NCI-H345 treated with DMSO at 0.1 percent for 48 hours (cell line): ENCODE measurements around the gene ALDH8A1.
"Not testable (repeated sequence)": the region's sequence is repeated elsewhere in the genome, so short reads cannot be mapped to it uniquely, and the experiment has no call there.

Source experiments
- DNase-seq: peaks from one replicate; lab custom pipeline; 2025; ENCODE audit not compliant: unreplicated experiment; lab: John Stamatoyannopoulos, UW

Gene ALDH8A1

DNA sequence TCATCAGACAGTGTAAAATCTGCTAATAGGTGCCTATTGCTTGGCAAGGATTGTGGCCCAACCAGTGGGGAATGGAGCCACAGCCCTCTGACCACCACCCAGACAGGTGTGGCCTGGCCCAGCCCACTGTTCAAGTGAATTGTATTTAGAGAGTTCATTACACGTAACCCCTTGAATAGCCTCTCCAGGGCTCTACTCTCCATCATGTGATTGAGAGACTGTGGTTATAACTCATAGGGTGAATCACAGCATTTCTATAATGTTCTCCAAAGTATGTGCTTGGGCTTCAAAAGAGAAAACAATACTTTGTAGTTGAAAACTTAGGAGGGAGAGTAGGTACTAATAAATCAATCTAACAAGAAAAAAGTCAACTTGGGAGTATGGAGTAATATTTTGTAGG lies 38.4 kb downstream of the ALDH8A1 start:
- DNase-seq: no peak

- DNase-seq: no peak
These were observed 39.3 kb downstream of the ALDH8A1 start for GRCh38 chr6:134910593-134910935.

- DNase-seq: no peak
These were observed 40.0 kb downstream of the ALDH8A1 start for GRCh38 chr6:134909701-134910592.

DNA sequence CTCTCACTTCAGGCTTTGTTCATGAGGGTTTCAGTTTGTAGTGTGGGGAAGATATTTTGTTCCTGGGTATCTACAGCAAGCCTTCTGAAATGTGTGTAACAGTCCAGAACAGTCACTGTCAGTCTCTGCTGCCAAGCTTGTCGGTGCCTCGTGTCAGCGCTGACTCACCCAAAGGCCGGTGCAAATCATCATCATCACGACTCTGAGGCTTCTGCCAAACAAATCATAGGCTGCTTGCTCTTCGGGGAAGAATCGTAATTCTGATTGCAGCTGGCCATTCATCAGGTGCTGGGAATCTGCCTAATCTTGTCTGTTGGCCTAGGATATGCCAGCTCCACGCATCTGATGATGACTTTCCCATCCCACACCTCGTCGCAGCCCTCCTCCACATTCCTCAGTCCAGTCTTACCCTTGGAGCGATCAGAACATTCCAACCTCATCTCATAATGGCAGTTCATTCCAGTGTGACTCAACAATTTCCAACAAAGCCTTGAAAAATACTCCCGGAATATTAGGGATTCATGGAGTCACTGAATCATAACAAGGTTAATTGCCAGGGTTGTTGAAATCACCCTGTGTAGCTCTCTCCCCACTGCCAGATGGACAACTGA lies 40.9 kb downstream of the ALDH8A1 start:
- DNase-seq: no peak

- not testable (repeated sequence) for DNase-seq
These were observed 45.2 kb downstream of the ALDH8A1 start for GRCh38 chr6:134904731-134905130.

GRCh38 chr6:134903448-134903847 lies 46.5 kb downstream of the ALDH8A1 start:
- no peak for DNase-seq

DNA sequence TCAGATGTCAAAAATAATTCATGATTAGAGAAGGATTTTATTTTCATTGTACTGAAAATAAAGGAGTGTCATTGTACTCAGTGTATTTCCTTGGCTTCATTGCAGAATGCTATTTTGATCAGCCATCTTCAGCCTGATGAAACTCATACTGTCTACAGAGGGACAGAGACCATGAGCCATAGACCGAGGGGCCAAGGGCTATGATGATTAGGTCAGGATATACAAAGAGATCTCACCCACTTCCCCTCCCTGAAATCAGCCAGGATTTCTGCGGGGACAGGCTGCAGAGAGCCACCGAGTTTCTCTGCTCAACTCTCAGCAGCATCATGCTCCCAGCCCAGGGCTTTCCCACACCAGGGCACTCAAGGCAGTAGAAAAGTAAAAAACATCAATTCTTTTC lies 47.0 kb downstream of the ALDH8A1 start:
- DNase-seq: no peak

DNA sequence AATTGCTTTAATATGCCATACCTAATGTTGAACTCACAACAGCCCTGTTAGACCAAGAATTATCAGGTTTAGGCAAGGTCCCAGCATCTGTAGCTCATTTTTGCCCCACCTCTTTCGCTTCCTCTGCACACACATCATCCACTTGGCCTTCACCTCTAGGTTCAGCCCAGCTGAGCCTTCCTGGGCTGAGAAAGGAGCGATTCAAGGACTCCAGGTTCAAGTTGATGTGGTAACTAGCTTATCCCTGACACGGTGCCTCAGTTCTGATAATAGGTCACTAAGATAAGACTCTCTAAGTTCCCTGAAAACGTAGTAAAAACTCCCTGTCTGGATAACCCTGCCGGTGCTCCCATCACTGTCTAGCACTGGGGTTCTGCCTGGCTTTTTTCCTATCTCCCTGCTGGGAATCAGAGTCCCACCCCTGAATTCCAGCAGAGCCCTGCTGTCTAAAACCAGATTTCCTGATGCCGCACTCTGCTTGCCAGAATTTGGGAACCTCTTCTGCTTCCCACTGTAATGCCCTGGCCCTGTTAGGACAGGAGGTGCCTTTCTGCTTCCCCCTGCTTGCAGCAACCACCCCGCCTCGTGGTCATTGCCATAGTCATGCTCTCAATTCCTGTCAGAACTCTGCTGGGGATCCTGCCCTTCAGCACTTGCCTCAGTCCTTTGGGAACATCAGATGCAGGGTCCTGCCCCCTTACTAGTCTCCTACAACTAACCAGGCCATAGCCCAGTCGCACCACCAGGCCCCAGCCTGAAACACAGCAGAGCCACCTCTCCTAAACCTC lies 47.6 kb downstream of the ALDH8A1 start:
- DNase-seq: no peak

GRCh38 chr6:134898575-134898974 lies 51.3 kb downstream of the ALDH8A1 start:
- no peak for DNase-seq

- DNase-seq: not testable (repeated sequence)
These were observed 51.7 kb downstream of the ALDH8A1 start for GRCh38 chr6:134898166-134898565.

DNA sequence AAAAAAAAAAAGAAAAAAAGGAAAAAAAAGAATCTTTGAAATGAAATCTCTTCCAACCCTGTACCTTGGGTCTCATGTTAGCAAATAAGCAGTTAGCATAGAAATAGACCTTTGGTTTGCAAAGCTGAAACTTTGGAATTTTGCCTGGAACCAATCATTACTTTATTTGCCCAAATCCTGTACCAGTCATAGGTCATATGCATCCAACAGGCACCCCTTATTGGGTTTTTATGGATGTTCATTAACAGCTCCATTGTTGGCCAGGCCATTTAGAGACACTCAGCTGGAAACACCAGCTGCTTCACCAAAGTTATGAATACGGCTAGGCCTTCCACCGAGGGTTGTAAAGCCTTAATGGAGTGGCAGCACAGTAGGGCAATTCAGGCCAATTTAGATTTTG lies 53.0 kb downstream of the ALDH8A1 start:
- DNase-seq: no peak

DNA sequence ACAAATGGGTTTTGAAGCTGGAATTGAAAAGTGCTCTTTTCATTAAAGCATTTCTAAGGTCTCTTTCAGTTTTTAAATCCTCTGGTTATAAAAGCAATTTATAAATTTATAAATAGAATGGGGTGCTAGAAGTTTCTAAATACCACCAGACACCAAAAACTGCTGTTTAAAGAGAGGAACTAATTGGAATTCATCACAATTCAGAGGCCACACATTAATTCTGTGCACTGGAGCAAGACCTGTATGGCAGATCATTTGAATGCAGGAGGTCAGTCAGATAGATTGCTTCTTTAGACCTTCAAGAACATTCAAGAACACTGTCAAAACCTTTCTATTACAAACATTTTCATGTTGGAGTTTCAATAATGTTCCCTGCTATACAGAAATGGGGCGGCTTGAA lies 55.1 kb downstream of the ALDH8A1 start:
- no peak for DNase-seq

GRCh38 chr6:134892362-134892761 lies 57.5 kb downstream of the ALDH8A1 start:
- DNase-seq: no peak

DNA sequence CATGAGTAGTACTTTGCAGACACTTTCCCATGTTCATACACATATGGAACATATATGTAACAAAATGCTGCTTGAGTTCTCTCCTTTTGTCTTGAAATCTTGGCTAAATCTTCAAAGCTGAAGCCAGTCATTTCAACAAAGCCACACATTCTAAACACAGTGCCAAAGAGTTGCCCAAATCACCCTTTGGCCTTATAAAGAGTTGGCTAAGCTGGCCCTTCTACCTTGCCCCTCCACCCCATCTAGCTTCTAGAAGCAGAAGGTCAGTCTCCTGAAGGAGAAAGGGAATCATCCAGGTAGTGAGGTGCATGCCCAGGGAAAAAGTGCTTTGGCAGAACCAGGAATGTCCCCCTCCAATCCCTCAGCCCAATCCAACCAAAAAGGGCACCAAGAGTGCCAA lies 58.3 kb downstream of the ALDH8A1 start:
- DNase-seq: no peak

GRCh38 chr6:134888316-134888715 lies 61.6 kb downstream of the ALDH8A1 start:
- DNase-seq: no peak

- DNase-seq: no peak
These were observed 65.1 kb downstream of the ALDH8A1 start for GRCh38 chr6:134884752-134885151.

DNA sequence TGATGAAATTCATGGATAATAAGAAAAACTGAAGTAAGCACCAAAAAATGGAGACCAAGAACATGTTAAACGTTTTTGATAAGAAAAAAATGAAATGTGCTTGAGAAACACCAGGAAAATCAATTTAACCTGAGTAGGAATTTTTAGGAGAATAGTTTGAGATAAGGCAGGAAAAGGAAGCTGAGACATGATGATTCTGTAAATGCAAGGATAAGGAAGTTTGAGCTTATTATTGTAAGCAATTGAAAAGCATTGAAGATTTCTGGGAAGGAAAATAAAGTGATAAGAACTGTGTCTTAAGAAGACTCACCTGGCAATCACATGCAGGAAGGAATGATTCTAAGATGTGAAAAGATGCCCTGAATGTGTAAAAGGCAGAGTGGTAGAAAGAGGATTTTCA lies 66.6 kb downstream of the ALDH8A1 start:
- no peak for DNase-seq

DNA sequence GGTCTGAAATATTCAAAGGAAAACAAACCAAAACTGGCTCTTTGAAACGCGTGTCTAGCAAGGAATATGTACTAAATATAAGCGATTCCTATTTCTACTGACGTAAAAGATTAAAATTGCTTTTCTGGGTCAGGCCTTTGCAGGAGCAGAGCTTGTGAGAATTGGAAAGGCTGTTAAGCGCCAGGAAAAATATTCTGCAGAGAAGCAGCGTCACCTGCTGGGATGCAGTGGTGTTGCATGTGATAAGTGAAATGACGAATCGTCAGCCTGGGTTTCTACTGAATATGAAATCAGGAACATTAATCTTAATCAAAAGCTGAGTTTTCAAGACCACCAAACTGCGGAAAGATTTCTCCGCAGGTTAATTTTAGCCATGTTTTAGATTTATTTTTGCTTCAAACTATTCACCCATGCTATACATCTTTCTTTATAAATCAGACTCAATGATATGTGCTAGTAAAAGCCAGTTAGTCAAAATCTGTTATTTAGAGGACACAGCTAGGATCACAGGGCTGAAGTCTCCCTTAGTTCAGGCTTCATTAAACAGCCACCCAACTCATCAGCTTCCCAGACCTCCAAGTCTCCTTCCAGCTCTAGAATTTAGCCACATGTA lies 67.4 kb downstream of the ALDH8A1 start:
- no peak for DNase-seq

DNA sequence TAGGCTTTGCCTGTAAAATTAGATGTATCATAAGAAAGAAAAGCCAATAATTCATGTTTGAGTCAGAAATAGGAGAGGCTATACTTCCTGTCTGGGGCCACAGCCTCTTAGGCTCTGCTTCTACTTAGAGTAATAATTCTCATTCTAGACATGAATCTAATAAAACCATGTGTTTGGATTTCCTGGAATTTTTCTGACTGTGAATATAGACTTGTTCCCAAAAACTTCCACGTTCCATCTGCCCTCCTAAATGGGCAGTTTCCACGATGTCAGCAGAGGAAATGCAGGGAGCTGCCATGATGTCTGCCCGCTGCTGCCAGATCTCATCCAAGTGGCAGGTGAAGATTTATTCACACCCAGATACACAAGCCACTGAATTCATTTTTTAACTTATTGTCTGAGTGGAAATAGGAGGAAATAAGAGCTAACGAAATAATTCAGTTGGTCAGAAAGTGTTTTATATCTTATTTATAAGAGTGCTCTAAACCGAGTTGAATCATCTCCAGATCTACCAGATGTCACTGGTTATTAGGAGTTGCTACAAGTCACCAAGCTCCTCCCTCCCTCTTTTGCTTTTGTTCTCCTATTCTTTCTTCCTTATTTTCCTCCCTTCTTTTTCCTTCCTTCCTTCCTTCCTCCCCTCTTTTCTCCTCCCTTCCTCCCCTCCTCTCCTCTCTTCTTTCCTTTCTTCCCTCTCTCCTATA lies 69.3 kb downstream of the ALDH8A1 start:
- no peak for DNase-seq

- no peak for DNase-seq
These were observed 71.8 kb downstream of the ALDH8A1 start for GRCh38 chr6:134878136-134878535.

DNA sequence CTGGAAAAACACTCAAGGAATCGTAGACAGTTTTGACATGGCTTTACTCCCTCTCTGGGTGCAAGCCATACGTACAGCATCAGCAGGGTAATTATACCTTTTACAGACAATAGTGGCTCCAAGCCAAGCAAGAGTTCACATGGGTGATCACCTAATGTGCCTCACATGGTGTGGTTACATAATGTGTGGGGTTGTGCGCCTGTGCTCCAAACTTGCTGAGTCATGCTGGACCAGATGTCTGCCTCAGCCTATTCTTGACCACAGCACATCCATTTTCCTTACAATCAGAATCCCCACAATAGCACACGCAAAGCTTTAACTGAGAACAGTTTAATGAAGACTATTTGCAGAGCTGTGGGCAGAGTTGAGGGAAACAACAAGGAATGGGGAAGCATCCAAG lies 74.5 kb downstream of the ALDH8A1 start:
- DNase-seq: no peak
